SK-N-SH (cell line): ENCODE measurements around the gene SH3BP4. TPM values are rescaled to one million over a fixed set of nuclear protein-coding genes. Genes with fewer than 3 reads are reported as not detected.
A peak's percentile ranks its signal among the peaks of the same experiment; 100 is the strongest.

Source experiments
- CTCF ChIA-PET: fragments of 300-600, 350-600 bp; formaldehyde crosslinking; extraction: SDS; loops from one replicate; lab custom pipeline; 2021; lab: Yijun Ruan, JAX
- POLR2A ChIA-PET: fragments of 350-600 bp; sonication (Branson Sonifier 250); formaldehyde crosslinking; extraction: SDS; loops from one replicate; lab custom pipeline; 2020; ENCODE audit warnings: antibody characterized with exemption, inconsistent platforms; lab: Yijun Ruan, JAX
- DNase-seq: peaks from one replicate; pipeline ENCODE4 v3.0.0; 2012
- H2AFZ ChIP-seq: fragments of 200-600 bp; sonication (generic); 2 replicates; pipeline ENCODE4 v1.8.1; 2016; ENCODE audit warnings: antibody characterized with exemption, mild to moderate bottlenecking, low read depth
- H3F3A ChIP-seq: fragments of 200-600 bp; sonication (generic); replicated peaks from 2 replicates; pipeline ENCODE3; 2016; ENCODE audit warnings: antibody characterized with exemption, mild to moderate bottlenecking; ENCODE audit not compliant: insufficient read depth
- H3K27ac ChIP-seq, 2 experiments: fragments of 200-500 bp in 1 of 2; fragments of 200-600 bp in 1 of 2; sonication (Bioruptor generic) in 1 of 2; sonication (generic), shearing (Covaris generic) in 1 of 2; 2 replicates each; pipeline versions ENCODE4 v1.5.1 to v1.6.1; 2014 to 2016; ENCODE audit warnings: low read depth in 2 of 2, inconsistent platforms in 1 of 2, low read length in 1 of 2, mild to moderate bottlenecking in 1 of 2, mixed read lengths in 1 of 2
- H3K27me3 ChIP-seq: fragments of 200-600 bp; sonication (generic), shearing (Covaris generic); 2 replicates; pipeline ENCODE4 v1.6.1; 2016; ENCODE audit warnings: mixed run types; ENCODE audit not compliant: insufficient read depth
- H3K36me3 ChIP-seq, 2 experiments: fragments of 200-500 bp in 1 of 2; fragments of 200-600 bp in 1 of 2; sonication (Bioruptor generic) in 1 of 2; sonication (generic) in 1 of 2; replicated peaks in 1 of 2; 2 replicates each; pipeline versions ENCODE3 to v1.5.1; 2014 to 2016; ENCODE audit warnings: low read length in 1 of 2, mild to moderate bottlenecking in 1 of 2; ENCODE audit not compliant: insufficient read depth in 2 of 2, control insufficient read depth in 1 of 2
- H3K4me1 ChIP-seq, 2 experiments: fragments of 200-500 bp in 1 of 2; fragments of 200-600 bp in 1 of 2; sonication (Bioruptor generic) in 1 of 2; sonication (generic), shearing (Covaris generic) in 1 of 2; 2 replicates each; pipeline versions ENCODE4 v1.5.1 to v1.6.1; 2014 to 2016; ENCODE audit warnings: low read depth in 1 of 2, low read length in 1 of 2, mixed run types in 1 of 2; ENCODE audit not compliant: insufficient read depth in 2 of 2, control insufficient read depth in 1 of 2
- H3K4me2 ChIP-seq: fragments of 200-600 bp; sonication (generic), shearing (Covaris generic); 2 replicates; pipeline ENCODE4 v1.6.1; 2017; ENCODE audit warnings: mixed run types
- H3K4me3 ChIP-seq, 2 experiments: fragments of 200-500 bp in 1 of 2; fragments of 200-600 bp in 1 of 2; sonication (Bioruptor generic) in 1 of 2; sonication (generic), shearing (Covaris generic) in 1 of 2; 2 replicates each; pipeline versions ENCODE4 v1.5.1 to v1.8.1; 2014 to 2016; ENCODE audit warnings: low read depth in 2 of 2, inconsistent platforms in 1 of 2, low read length in 1 of 2, mild to moderate bottlenecking in 1 of 2, mixed read lengths in 1 of 2, moderate library complexity in 1 of 2
- H3K79me2 ChIP-seq: fragments of 200-600 bp; sonication (generic); 2 replicates; pipeline ENCODE4 v1.8.1; 2017; ENCODE audit warnings: mild to moderate bottlenecking; ENCODE audit not compliant: insufficient read depth
- H3K9ac ChIP-seq: fragments of 200-600 bp; sonication (generic); 2 replicates; pipeline ENCODE4 v1.6.1; 2017; ENCODE audit warnings: mixed run types
- H3K9me2 ChIP-seq: fragments of 200-600 bp; sonication (generic); 2 replicates; pipeline ENCODE4 v1.6.1; 2017; ENCODE audit warnings: mixed run types
- H3K9me3 ChIP-seq: fragments of 200-600 bp; sonication (generic); 2 replicates; pipeline ENCODE4 v1.6.1; 2017; ENCODE audit warnings: mixed run types, mild to moderate bottlenecking, moderate library complexity
- H4K20me1 ChIP-seq: fragments of 200-600 bp; sonication (generic); 2 replicates; pipeline ENCODE4 v1.6.1; 2017; ENCODE audit warnings: mild to moderate bottlenecking, mixed run types; ENCODE audit not compliant: insufficient read depth
- EP300 ChIP-seq, 2 experiments: IDR thresholded peaks; 2 replicates each; pipeline versions ENCODE4 v1.4.0 to v1.6.1; 2012; ENCODE audit warnings: borderline replicate concordance in 1 of 2, low read depth in 1 of 2, low read length in 1 of 2
- JUND ChIP-seq: IDR thresholded peaks from 2 replicates; pipeline ENCODE4 v1.4.0; 2012
- MEF2A ChIP-seq: IDR thresholded peaks from 2 replicates; pipeline ENCODE4 v1.4.0; 2012; ENCODE audit warnings: low read depth, borderline replicate concordance
- NRF1 ChIP-seq: IDR thresholded peaks from 2 replicates; pipeline ENCODE4 v1.6.1; 2012; ENCODE audit warnings: low read depth, mild to moderate bottlenecking, low read length
- PBX3 ChIP-seq: IDR thresholded peaks from 2 replicates; pipeline ENCODE4; 2012
- RCOR1 ChIP-seq: fragments of 150-350 bp; IDR thresholded peaks from 2 replicates; pipeline ENCODE4 v1.6.1; 2017; ENCODE audit warnings: antibody characterized with exemption, low read length
- RXRA ChIP-seq: IDR thresholded peaks from 2 replicates; pipeline ENCODE4 v1.4.0; 2012; ENCODE audit warnings: low read depth, mild to moderate bottlenecking, borderline replicate concordance
- TCF12 ChIP-seq: IDR thresholded peaks from 2 replicates; pipeline ENCODE4 v1.4.0; 2012
- TEAD4 ChIP-seq: IDR thresholded peaks from 2 replicates; pipeline ENCODE4 v1.4.0; 2012; ENCODE audit warnings: mild to moderate bottlenecking, borderline replicate concordance; ENCODE audit not compliant: insufficient read depth
- YY1 ChIP-seq: IDR thresholded peaks from 2 replicates; pipeline ENCODE4 v1.4.0; 2012; ENCODE audit warnings: low read depth, mild to moderate bottlenecking
- ZBTB33 ChIP-seq: IDR thresholded peaks from 2 replicates; pipeline ENCODE4 v1.4.0; 2012; ENCODE audit warnings: low read depth, borderline replicate concordance
- WGBS: methylation state at CpG from one replicate; pipeline ENCODE4 v1.1.6; 2017; ENCODE audit warnings: low lambda C conversion rate; 5-methylcytosine and 5-hydroxymethylcytosine counted together
- polyA plus RNA-seq, 3 experiments: library from polyadenylated mRNA; depleted of rRNA; stranded (reverse); fragments of >200 nt; gene quantifications; 2 replicates each; pipeline ENCODE4 v1.2.3, GENCODE V29; 2012

The SH3BP4 gene
- polyA plus RNA-seq, 1 of the 3 experiments (the other 2 are of a cell fraction) = 27.7 TPM

DNA sequence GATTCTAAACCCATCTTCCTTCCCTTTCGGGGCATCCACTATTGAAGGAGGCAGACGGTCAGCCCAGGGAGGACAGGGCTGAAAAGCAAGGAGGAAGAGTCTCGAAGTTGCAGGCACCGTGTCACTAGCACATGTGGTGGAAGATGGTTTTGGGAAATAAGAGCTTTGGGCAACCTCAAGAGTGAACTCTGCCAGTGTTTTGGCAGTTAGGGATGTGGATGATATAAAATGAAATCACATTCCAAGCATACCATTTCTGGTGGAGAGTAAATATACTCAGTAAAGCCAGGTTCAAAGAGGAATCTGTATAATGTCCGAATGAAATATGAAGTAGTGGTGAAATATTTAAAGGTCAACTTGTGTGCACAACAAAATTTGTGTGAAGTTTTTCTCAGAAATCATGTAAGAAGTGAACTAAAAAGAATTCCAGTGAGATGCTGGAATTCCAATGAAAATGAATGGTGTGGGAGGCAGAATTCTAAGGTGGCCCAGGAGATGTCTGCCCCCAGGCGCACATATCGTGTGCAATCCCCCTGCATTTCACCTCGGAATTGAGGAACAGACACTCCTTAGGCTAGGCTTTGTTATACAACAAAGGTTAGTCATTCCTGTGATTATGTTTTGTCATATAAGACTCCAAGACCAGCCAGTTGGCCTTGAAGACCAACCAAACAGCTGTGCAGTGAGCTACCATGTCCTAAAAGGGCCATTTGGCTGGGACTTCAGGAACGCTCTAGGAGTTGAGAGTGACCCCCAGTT lies 147.1 kb downstream of the SH3BP4 start:
- no peak overlapping the region for H3K4me2 ChIP-seq
- no peaks in the 10 kb centered on the region for H3K9me2 ChIP-seq
- H3K36me3 ChIP-seq = no peaks in the 10 kb centered on the region
- H3K9me3 ChIP-seq = no peaks in the 10 kb centered on the region
- CTCF ChIA-PET = interaction anchor here (1.0 to 2.6 kb wide), 4 partner anchors 8 to 555 kb away, joined by 3 to 15 read pairs (median 6); no protein-coding TSS in a partner anchor
- no peaks in the 10 kb centered on the region for H3K79me2 ChIP-seq
- no peaks in the 10 kb centered on the region for H3F3A ChIP-seq
- POLR2A ChIA-PET = no interaction called here
- peaks cover 0 to 12% of the 10 kb centered on the region in 2 experiments; a peak in 3 of 4 replicates for H3K4me1 ChIP-seq
- no peaks in the 10 kb centered on the region for H4K20me1 ChIP-seq
- no peak overlapping the region for H3K9ac ChIP-seq
- H3K27me3 ChIP-seq = no peaks in the 10 kb centered on the region
- H3K4me3 ChIP-seq = no peak overlapping the region
- DNase-seq = no peak
- no peak for TF ChIP-seq NRF1
- TF ChIP-seq YY1 = no peak
- TF ChIP-seq ZBTB33 = no peak
- TF ChIP-seq EP300 (IDR thresholded peaks at IDR 0.05; ENCODE audit: borderline replicate concordance in 1 of 2, low read depth in 1 of 2, low read length in 1 of 2) = peak in 1 of 2 experiments; percentile 58; a peak in 1 of 4 replicates
- peak; percentile 25; the same call in 1 of the 2 replicates for TF ChIP-seq JUND
- no peak for TF ChIP-seq MEF2A
- peak; percentile 34; the same call in 1 of the 2 replicates for TF ChIP-seq PBX3
- TF ChIP-seq RXRA = 0 out of 2 replicates have a peak, but pooled peaks have one; percentile 25
- TF ChIP-seq TEAD4 = peak; percentile 53; the same call in 1 of the 2 replicates
- TF ChIP-seq TCF12 = peak; percentile 72
- H3K27ac ChIP-seq = peak overlapping the region in 1 of 2 experiments; percentile 45; a peak in 1 of 4 replicates
- 72% methylated on average over 9 of the region's 9 CpGs for WGBS
- no peak overlapping the region for H2AFZ ChIP-seq

DNA sequence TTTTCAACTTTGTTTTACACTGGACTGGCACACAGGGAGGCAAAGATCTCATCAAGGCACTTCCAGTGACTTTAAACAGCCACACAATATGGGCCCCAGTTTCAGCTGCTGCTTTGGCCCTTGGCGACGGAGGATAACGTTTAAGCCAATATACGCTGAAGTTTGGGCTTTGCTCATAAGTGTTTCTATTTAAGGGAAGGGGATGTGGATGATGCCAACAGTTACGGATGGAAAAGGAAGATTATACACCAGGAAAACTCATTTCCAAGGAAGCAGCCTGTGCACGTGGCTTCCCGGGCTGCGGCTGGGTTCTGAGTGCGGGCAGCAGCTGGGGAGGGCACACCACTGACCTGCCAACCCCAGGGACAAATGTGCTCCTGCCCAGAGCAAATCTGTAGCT lies 151.1 kb downstream of the SH3BP4 start:
- H3K9ac ChIP-seq = no peak overlapping the region
- no peaks in the 10 kb centered on the region for H3K9me2 ChIP-seq
- ChIA-PET POLR2A (no interaction called here), CTCF (interaction anchor here (1.0 to 1.7 kb wide), 3 partner anchors 95 to 558 kb away, joined by 3 to 5 read pairs (median 3); no protein-coding TSS in a partner anchor)
- no peaks in the 10 kb centered on the region for H3K36me3 ChIP-seq
- 88% methylated on average over 9 of the region's 9 CpGs for WGBS
- no peak for DNase-seq
- H4K20me1 ChIP-seq = no peaks in the 10 kb centered on the region
- no peaks in the 10 kb centered on the region for H3K79me2 ChIP-seq
- H3K27ac ChIP-seq = no peak overlapping the region
- no peaks in the 10 kb centered on the region for H3K27me3 ChIP-seq
- no peak overlapping the region for H3K4me3 ChIP-seq
- no peak overlapping the region for H2AFZ ChIP-seq
- TF ChIP-seq RCOR1 (no peak), PBX3 (no peak), ZBTB33 (no peak)
- no peaks in the 10 kb centered on the region for H3K9me3 ChIP-seq
- no peak overlapping the region for H3K4me2 ChIP-seq
- H3K4me1 ChIP-seq = peaks cover 2 to 12% of the 10 kb centered on the region in 2 experiments; a peak in 3 of 4 replicates
- H3F3A ChIP-seq = no peaks in the 10 kb centered on the region
